GM12878 (cell line): ENCODE measurements around the gene SAFB. TPM values are rescaled to one million over a fixed set of nuclear protein-coding genes. Genes with fewer than 3 reads are reported as not detected.

Experiments used
- ATAC-seq: fragments of 200-7000 bp; cut with Tn5 transposase; 3 replicates; pipeline ENCODE4 v1.9.1; 2020; ENCODE audit warnings: mild to moderate bottlenecking, moderate library complexity
- BruUV-seq: library from RNA; stranded (reverse); fragments of 400-500 nt; replicated peaks from 2 replicates; lab custom pipeline; 2021; lab: Mats Ljungman, UMichigan
- CTCF ChIA-PET: fragments of 300-600 bp; sonication (Branson Sonifier 250); formaldehyde crosslinking; extraction: SDS; loops from one replicate; lab custom pipeline; 2021; ENCODE audit warnings: inconsistent platforms; lab: Yijun Ruan, JAX
- POLR2A ChIA-PET: fragments of 350-600 bp; formaldehyde crosslinking; extraction: SDS; loops from one replicate; lab custom pipeline; 2021; ENCODE audit warnings: inconsistent platforms; lab: Charles Lee
- RAD21 ChIA-PET: fragments of 300-600 bp; sonication (Branson Sonifier 250); formaldehyde crosslinking; loops from one replicate; lab custom pipeline; 2023; ENCODE audit warnings: antibody characterized with exemption; ENCODE audit not compliant: unreplicated experiment; lab: Charles Lee
- SMC1A ChIA-PET: fragments of 300-600 bp; sonication (Branson Sonifier 250); formaldehyde crosslinking; loops from one replicate; lab custom pipeline; 2023; ENCODE audit not compliant: unreplicated experiment, uncharacterized antibody; lab: Charles Lee
- DNase-seq: peaks from one replicate; pipeline ENCODE4 v3.0.0-alpha.2; 2011; ENCODE audit warnings: low read depth, low spot score
- FAIRE-seq: peaks from 3 replicates; lab custom pipeline; 2011; peaks lifted over from hg19 to GRCh38; lab: Jason Lieb, UNC
- H2AFZ ChIP-seq: 2 replicates; pipeline ENCODE4 v1.6.0; 2011; ENCODE audit warnings: low read depth, low read length, control low read depth; ENCODE audit not compliant: control insufficient read depth
- H3K27ac ChIP-seq: 2 replicates; pipeline ENCODE4 v1.5.1; 2011; ENCODE audit warnings: control low read depth; ENCODE audit not compliant: control insufficient read depth, insufficient read depth
- H3K27me3 ChIP-seq, 2 experiments: replicated peaks in 1 of 2; 2 replicates each; pipeline versions ENCODE4 v1.6.0 to v1.6.1; 2011; ENCODE audit warnings: low read length in 1 of 2; ENCODE audit not compliant: control insufficient read depth in 2 of 2, insufficient read depth in 2 of 2
- H3K36me3 ChIP-seq, 2 experiments: 2 replicates each; pipeline ENCODE4 v1.5.1; 2011; ENCODE audit warnings: low read length in 1 of 2; ENCODE audit not compliant: control insufficient read depth in 2 of 2, insufficient read depth in 2 of 2
- H3K4me1 ChIP-seq: 2 replicates; pipeline ENCODE4 v1.6.1; 2011; ENCODE audit warnings: mild to moderate bottlenecking, low read length, moderate library complexity, mixed read lengths; ENCODE audit not compliant: control insufficient read depth, insufficient read depth
- H3K4me2 ChIP-seq: 2 replicates; pipeline ENCODE4 v1.6.0; 2011; ENCODE audit warnings: control low read depth; ENCODE audit not compliant: control insufficient read depth, insufficient read depth
- H3K4me3 ChIP-seq: fragments of 200-600 bp; sonication (generic); 2 replicates; pipeline ENCODE4 v1.5.1; 2016
- H3K79me2 ChIP-seq: 2 replicates; pipeline ENCODE4 v1.6.0; 2011; ENCODE audit warnings: low read length; ENCODE audit not compliant: control insufficient read depth, insufficient read depth
- H3K9ac ChIP-seq: 2 replicates; pipeline ENCODE4 v1.8.0; 2011; ENCODE audit warnings: low read length, control low read depth, mixed read lengths; ENCODE audit not compliant: control insufficient read depth, insufficient read depth
- H3K9me3 ChIP-seq: replicated peaks from 3 replicates; pipeline ENCODE4 v1.5.1; 2011; ENCODE audit warnings: mild to moderate bottlenecking, low read length; ENCODE audit not compliant: control insufficient read depth, insufficient read depth
- H4K20me1 ChIP-seq: 2 replicates; pipeline ENCODE4 v1.6.0; 2011; ENCODE audit not compliant: control insufficient read depth, insufficient read depth
- HCFC1 ChIP-seq: fragments of 150-350 bp; IDR thresholded peaks from 2 replicates; pipeline ENCODE4 v1.6.1; 2014; ENCODE audit warnings: low read length
- NKRF ChIP-seq: fragments of 450-650 bp; conservative IDR thresholded peaks from 2 replicates; pipeline ENCODE4 v1.6.1; 2017; ENCODE audit warnings: mild to moderate bottlenecking, moderate library complexity
- NR2C1 ChIP-seq: fragments of 450-650 bp; IDR thresholded peaks from 2 replicates; pipeline ENCODE4 v1.6.1; 2017; ENCODE audit warnings: antibody characterized with exemption, mild to moderate bottlenecking, moderate library complexity
- POLR2AphosphoS5 ChIP-seq: IDR thresholded peaks from 2 replicates; pipeline ENCODE4 v1.6.1; 2011; ENCODE audit warnings: mild to moderate bottlenecking, low read length, inconsistent platforms
- RBBP5 ChIP-seq: fragments of 200-600 bp; sonication (generic); conservative IDR thresholded peaks from 2 replicates; pipeline ENCODE4 v1.6.1; 2016
- YY1 ChIP-seq: IDR thresholded peaks from 2 replicates; pipeline ENCODE4 v1.6.1; 2011; ENCODE audit warnings: low read depth, mild to moderate bottlenecking, low read length
- WGBS: methylation state at CpG from one replicate; pipeline ENCODE4 v1.1.6; 2016; ENCODE audit warnings: low lambda C conversion rate; ENCODE audit not compliant: insufficient replicate concordance, insufficient coverage; ENCODE audit errors: missing lambda C conversion rate; 5-methylcytosine and 5-hydroxymethylcytosine counted together
- in situ Hi-C: fragments of 300-500 bp; cut with MboI; formaldehyde crosslinking; loops from 9 replicates; pipeline ENCODE4 v1.14.3; 2018; ENCODE audit warnings: mixed read lengths
- intact Hi-C: fragments of 100-400 bp; cut with micrococcal nuclease; formaldehyde crosslinking; loops from one replicate; pipeline ENCODE4 v1.14.2; 2022; ENCODE audit not compliant: unreplicated experiment
- polyA plus RNA-seq, 11 experiments: library from polyadenylated mRNA; depleted of rRNA in 4 of 11; unstranded in 6 of 11; stranded (reverse) in 5 of 11; fragments of >200 nt; fragmentation: Nextera tagmentation in 4 of 11; fragmentation: Illumina TruSeq in 1 of 11; extraction: Ambion mirVana in 4 of 11; extraction: Trizol in 1 of 11; gene quantifications; 1 replicate in 1 of 11; 2 replicates in 10 of 11; pipeline versions ENCODE4 v1.2.1 to v1.2.3, GENCODE V29; 2011 to 2016; ENCODE audit warnings: inconsistent platforms in 2 of 11, missing spikeins in 2 of 11, low read depth in 1 of 11
- total RNA-seq, 4 experiments: library from RNA; depleted of rRNA in 3 of 4; stranded (reverse); fragments of >200 nt in 3 of 4; fragmentation: Illumina TruSeq in 1 of 4; extraction: Trizol in 1 of 4; gene quantifications; 2 replicates each; pipeline versions ENCODE4 v1.2.1 to v1.2.3, GENCODE V29; 2013 to 2021
- TF ChIP-seq, protein P1 (sequence below): fragments of 450-650 bp; IDR thresholded peaks from 2 replicates; pipeline ENCODE4 v1.6.1; 2016; ENCODE audit warnings: mild to moderate bottlenecking, moderate library complexity, borderline replicate concordance
- TF ChIP-seq, protein P2 (sequence below): fragments of 450-650 bp; IDR thresholded peaks from 2 replicates; pipeline ENCODE4 v1.6.1; 2017; ENCODE audit warnings: mild to moderate bottlenecking, moderate library complexity

The SAFB gene
- total and polyA plus RNA-seq, 10 of the 15 experiments (the other 5 are each of a cell fraction or from before 2014, with no cell fraction given) = 1.6 to 131 (median 61.2) TPM

DNA sequence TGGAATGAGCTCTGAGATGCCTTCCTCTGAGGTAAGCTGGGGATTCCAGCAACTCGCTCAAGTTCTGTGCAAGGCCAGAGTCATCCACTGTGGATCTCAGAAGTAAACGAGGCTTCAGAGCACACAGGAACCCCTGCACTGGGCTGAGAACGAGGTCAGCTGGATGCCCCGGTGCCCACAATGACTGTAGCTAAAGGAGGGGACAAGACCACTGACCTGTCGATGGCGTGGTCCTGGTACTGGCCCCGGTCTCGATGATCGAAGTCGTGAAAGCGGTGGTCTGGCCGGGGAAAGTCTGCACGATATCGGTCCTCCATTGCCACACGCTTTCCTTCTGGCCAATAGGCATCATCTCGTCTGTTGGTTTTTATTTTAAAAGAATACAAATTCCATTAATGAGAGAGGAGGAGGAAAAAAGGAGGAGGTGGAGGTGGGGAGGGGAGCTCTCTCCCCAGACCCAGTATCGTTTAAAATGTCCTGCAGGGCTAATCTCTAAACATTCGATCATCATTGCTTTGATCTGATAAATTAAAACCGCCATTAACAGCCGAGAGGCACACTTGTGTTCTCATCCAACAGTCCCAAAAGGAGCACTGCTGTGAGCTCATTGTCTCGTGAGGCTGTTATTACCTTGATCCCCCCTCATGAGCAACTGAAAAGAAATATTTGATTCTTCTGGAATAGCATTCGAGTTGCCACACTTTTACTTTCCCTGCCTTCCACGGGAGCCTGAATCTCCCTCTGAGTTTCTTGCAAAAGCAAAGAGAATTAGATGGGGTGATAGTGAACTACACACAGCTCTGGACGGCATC, 30.1 kb upstream of the SAFB start (continued):
- TF ChIP-seq, protein P1, sequence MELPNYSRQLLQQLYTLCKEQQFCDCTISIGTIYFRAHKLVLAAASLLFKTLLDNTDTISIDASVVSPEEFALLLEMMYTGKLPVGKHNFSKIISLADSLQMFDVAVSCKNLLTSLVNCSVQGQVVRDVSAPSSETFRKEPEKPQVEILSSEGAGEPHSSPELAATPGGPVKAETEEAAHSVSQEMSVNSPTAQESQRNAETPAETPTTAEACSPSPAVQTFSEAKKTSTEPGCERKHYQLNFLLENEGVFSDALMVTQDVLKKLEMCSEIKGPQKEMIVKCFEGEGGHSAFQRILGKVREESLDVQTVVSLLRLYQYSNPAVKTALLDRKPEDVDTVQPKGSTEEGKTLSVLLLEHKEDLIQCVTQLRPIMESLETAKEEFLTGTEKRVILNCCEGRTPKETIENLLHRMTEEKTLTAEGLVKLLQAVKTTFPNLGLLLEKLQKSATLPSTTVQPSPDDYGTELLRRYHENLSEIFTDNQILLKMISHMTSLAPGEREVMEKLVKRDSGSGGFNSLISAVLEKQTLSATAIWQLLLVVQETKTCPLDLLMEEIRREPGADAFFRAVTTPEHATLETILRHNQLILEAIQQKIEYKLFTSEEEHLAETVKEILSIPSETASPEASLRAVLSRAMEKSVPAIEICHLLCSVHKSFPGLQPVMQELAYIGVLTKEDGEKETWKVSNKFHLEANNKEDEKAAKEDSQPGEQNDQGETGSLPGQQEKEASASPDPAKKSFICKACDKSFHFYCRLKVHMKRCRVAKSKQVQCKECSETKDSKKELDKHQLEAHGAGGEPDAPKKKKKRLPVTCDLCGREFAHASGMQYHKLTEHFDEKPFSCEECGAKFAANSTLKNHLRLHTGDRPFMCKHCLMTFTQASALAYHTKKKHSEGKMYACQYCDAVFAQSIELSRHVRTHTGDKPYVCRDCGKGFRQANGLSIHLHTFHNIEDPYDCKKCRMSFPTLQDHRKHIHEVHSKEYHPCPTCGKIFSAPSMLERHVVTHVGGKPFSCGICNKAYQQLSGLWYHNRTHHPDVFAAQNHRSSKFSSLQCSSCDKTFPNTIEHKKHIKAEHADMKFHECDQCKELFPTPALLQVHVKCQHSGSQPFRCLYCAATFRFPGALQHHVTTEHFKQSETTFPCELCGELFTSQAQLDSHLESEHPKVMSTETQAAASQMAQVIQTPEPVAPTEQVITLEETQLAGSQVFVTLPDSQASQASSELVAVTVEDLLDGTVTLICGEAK = no peak
- no peak for TF ChIP-seq NR2C1
- no peak for TF ChIP-seq POLR2AphosphoS5
- TF ChIP-seq, all 136 proteins: peak for 0

DNA sequence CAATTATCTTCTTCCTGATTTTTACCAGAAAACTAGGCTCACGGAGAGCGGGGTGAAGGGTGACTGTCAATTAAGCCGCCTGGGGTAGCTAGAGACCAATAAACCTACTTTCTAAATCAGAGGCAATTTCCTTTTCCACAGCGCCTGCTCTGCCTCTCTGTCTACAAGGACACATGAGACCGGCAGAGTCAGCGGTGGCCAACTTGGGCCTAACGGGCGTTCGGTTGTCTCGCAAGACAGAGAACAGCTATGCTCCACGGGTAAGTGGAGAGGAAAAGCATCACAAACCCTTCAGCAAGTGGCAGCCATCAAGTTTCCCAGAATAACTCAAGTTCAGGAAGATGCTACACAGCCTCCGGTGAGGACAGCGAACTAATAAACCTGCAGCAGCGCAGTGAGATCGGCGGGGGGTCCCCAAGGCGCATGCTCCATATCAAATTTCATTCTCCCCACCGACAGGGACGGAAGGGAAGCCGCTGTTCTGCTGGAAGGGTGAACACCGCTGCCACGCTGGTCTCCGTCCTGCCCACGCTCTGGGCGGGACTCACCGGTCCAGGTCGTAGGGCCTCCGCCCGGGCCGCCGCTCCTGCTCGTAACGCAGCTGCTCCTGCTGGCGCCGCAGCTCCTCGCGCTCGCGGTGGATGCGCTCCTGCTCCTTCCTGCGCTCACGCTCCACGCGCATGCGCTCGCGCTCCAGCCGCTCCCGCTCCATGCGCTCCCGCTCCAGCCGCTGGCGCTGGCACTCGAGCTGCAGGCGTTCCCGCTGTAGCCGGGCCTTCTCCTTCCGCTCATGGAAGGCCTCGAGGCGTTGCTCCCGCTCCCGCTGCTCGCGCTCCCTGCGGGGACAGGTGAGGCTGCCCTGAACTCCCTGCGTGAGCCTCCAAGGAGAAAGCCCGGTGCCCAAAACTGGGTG, 29.3 kb upstream of the SAFB start:
- Histone ChIP-seq H3K27me3 (no peaks in the 10 kb centered on the region), H3K9ac (no peak overlapping the region), H3K79me2 (no peaks in the 10 kb centered on the region), H3K9me3 (no peaks in the 10 kb centered on the region), H4K20me1 (peaks cover under 1% of the 10 kb centered on the region; the same call in 1 of the 2 replicates), H2AFZ (no peak overlapping the region), H3K4me3 (no peak overlapping the region), H3K27ac (no peak overlapping the region), H3K4me2 (no peak overlapping the region), H3K36me3 (peaks cover 41 to 58% of the 10 kb centered on the region in 2 experiments), H3K4me1 (no peaks in the 10 kb centered on the region)
- 97% methylated on average over 66 of the region's 67 CpGs for WGBS
- ChIA-PET SMC1A (no interaction called here), CTCF (interaction anchor here (1.2 kb wide), 1 partner anchor 12 kb away, joined by 3 read pairs; no protein-coding TSS in a partner anchor), POLR2A (interaction anchor here (0.9 kb wide), 1 partner anchor 8 kb away, joined by 3 read pairs; no protein-coding TSS in a partner anchor), RAD21 (no interaction called here)
- intact Hi-C loops = no loop called here
- BruUV-seq = no TSS peak
- DNase-seq (no peak), ATAC-seq (no peak), FAIRE-seq (no peak)
- in situ Hi-C loops = no loop called here
- TF ChIP-seq RBBP5 = no peak
- TF ChIP-seq HCFC1 = no peak
- TF ChIP-seq NKRF = no peak
- TF ChIP-seq, protein P2, sequence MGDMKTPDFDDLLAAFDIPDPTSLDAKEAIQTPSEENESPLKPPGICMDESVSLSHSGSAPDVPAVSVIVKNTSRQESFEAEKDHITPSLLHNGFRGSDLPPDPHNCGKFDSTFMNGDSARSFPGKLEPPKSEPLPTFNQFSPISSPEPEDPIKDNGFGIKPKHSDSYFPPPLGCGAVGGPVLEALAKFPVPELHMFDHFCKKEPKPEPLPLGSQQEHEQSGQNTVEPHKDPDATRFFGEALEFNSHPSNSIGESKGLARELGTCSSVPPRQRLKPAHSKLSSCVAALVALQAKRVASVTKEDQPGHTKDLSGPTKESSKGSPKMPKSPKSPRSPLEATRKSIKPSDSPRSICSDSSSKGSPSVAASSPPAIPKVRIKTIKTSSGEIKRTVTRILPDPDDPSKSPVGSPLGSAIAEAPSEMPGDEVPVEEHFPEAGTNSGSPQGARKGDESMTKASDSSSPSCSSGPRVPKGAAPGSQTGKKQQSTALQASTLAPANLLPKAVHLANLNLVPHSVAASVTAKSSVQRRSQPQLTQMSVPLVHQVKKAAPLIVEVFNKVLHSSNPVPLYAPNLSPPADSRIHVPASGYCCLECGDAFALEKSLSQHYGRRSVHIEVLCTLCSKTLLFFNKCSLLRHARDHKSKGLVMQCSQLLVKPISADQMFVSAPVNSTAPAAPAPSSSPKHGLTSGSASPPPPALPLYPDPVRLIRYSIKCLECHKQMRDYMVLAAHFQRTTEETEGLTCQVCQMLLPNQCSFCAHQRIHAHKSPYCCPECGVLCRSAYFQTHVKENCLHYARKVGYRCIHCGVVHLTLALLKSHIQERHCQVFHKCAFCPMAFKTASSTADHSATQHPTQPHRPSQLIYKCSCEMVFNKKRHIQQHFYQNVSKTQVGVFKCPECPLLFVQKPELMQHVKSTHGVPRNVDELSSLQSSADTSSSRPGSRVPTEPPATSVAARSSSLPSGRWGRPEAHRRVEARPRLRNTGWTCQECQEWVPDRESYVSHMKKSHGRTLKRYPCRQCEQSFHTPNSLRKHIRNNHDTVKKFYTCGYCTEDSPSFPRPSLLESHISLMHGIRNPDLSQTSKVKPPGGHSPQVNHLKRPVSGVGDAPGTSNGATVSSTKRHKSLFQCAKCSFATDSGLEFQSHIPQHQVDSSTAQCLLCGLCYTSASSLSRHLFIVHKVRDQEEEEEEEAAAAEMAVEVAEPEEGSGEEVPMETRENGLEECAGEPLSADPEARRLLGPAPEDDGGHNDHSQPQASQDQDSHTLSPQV = no peak
- no peak for TF ChIP-seq YY1
